DMS153 treated with DMSO at 0.1 percent for 48 hours (cell line): ENCODE measurements around the gene DBP.

Experiments used
- DNase-seq: peaks from one replicate; lab custom pipeline; 2025; ENCODE audit not compliant: unreplicated experiment; lab: John Stamatoyannopoulos, UW

Gene DBP

DNA sequence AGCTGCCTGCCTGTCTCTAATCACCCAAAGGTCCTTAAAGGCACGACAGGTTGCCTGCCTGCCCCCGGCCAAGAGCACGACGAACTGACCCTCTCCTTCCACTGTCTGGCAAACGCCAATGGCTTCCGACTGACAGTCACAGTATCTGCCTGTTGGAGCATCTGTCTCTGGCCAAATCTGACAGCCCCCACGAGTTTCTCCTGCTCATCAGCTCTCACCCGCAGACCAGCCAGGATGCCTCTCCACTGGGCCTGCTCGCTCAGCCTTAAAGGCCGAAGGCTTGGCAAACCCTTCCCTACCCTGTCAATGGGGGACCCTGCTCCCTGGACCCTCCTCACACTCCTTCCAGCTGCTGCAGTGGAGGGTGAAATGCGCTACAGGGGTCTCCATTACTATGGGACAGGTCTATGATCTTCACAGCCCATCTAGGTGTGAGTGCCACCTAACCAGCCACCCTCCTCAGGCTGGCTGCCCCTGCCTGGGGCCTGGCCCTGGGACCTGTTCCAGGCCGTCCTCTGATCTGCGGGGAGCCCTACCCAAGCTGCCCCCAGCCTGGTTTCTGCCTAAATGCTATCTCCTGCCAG, 23.2 kb downstream of the DBP start:
- no peak for DNase-seq

GRCh38 chr19:48613024-48613851, 23.9 kb downstream of the DBP start:
- DNase-seq: no peak

- no peak for DNase-seq
Measured at GRCh38 chr19:48611872-48612271, 25.3 kb downstream of the DBP start.

DNA sequence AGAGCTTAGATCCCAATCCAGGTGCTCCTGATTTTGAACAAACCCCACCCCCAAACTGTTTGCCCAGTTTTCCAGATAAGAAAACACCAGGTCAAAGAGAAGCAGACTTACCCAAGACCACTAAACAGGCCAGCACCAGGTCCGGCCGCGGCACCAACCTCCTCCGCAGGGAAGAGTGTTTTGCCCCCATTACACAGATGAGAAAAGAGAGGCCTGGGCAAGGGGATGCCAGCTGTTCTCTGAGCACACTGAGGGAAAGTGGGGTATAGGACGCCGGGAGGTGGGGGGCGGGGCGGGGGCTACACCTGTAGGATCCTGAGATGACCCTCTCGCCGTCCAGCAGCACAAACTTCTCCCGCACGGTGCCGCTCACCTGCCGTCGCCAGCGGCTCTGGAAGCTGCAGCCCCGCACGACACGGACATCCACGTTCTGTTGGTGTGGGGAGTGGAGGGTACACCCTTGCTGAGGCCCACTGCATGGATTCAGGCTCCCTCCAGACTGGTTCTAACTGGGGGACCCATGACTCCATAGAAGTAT, 27.5 kb downstream of the DBP start:
- DNase-seq: no peak

- DNase-seq: no peak
Measured at GRCh38 chr19:48608798-48609263, 28.3 kb downstream of the DBP start.

GRCh38 chr19:48607359-48607755, 29.8 kb downstream of the DBP start:
- no peak for DNase-seq

DNA sequence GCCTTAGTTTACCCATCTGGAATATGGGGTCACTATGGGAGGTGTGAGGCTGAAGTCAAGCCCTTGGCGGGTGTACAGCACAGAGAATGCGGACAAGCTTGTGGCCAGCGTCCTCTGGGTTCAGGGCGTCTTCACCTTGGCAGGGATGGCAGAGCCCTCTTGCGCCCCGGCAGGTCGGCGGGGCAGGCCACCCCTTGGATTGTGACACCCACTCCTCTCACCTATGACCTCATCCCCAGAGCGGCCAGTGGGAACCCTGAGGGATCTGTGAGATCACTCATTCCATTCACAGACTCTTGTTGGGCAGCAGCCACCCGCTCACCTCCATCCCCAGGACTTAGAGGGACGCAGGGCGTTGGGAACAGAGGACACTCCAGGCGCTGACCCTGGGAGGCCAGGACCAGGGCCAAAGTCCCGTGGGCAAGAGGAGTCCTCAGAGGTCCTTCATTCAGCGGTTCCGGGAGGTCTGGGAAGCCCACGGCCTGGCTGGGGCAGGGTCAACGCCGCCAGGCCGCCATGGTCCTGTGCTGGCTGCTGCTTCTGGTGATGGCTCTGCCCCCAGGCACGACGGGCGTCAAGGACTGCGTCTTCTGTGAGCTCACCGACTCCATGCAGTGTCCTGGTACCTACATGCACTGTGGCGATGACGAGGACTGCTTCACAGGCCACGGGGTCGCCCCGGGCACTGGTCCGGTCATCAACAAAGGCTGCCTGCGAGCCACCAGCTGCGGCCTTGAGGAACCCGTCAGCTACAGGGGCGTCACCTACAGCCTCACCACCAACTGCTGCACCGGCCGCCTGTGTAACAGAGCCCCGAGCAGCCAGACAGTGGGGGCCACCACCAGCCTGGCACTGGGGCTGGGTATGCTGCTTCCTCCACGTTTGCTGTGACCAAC, 30.5 kb downstream of the DBP start, which contains the start of gene SPACA4:
Gene SPACA4 (plus strand): TSS at position 280 of the 896 bp plus-strand sequence. CDS start 237 bp downstream, at position 517.
- DNase-seq: no peak

DNA sequence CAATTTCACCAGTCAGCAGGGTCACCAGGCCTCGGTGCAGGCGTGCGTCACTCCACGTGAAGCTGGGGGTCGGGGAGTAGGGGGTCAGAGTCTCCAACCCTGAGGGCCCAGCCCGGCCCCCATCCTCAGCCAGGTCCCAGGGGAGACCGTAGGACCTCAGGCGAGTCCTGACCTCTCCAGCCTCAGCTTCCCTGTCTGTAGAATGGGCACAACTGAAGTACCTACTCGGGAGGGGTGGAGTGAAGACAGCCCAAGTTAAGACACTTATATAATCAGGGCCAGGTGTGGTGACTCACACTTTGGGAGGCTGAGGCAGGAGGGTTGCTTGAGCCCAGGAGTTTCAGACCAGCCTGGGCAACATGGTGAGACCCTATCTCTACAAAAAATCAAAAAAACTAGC, 33.3 kb downstream of the DBP start:
- DNase-seq: no peak

DNA sequence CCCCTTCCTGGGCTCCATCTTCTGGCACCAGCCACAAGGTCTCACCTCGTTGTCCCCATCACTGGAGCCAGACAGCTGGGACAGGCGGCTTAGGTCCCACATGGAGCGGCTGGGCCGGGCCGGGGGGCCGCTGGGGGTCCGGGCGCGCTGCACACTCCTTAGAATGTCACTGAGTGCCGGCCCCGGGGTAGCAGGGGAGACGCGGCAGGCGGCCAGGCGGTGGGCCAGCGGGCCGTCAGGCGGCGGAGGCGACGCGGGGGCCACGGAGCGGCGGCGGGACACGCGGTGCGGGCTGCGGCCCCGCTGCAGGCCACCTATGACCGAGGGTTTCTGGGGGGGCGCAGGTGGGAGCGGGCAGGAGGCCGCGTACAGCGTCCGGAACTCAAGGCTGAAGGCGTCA, 33.7 kb downstream of the DBP start:
- DNase-seq: no peak

DNA sequence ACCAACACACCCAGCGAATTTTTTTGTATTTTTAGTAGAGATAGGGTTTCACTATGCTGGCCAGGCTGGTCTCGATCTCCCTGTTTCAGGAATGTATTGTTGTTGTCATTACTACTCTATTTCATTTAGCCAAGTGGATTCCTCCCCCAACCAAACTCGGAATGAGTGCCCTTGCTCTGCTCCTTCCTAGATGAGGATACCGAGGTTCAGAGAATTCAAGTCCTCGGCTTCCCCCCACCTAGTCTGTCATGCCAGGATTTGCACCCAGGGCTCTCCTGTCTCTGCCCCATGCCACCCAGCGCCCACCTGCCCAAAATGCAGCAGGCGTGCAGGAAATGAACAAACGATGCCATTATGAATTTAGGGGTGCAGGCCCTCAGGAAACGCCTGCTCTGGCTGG, 34.2 kb downstream of the DBP start:
- no peak for DNase-seq

- DNase-seq: no peak
Measured at GRCh38 chr19:48600679-48601417, 36.3 kb downstream of the DBP start.

DNA sequence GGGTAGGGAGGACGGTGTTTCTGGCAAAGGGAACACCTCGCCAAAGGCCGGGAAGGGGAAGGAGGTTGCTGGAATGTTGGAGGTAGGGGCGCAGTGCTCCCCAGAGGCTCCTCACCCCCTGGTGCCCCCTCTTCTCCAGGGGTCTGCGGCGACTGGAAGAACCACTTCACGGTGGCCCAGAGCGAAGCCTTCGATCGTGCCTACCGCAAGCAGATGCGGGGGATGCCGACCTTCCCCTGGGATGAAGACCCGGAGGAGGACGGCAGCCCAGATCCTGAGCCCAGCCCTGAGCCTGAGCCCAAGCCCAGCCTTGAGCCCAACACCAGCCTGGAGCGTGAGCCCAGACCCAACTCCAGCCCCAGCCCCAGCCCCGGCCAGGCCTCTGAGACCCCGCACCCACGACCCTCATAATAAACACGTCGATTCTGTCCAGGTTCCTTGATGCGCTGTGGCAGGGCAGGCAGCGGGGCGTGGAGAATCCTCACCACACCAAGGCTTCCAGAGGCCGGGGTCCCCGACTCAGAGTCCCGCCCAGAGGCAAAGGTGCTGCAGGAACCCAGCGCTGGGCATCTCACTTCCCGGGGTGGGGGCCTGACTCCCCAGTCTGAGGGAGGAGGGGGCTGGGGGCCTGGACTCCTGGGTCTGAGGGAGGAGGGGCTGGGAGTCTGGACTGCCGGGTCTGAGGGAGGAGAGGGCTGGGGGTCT, 38.0 kb downstream of the DBP start:
- no peak for DNase-seq

GRCh38 chr19:48596679-48597465, 40.3 kb downstream of the DBP start:
- DNase-seq: no peak

DNA sequence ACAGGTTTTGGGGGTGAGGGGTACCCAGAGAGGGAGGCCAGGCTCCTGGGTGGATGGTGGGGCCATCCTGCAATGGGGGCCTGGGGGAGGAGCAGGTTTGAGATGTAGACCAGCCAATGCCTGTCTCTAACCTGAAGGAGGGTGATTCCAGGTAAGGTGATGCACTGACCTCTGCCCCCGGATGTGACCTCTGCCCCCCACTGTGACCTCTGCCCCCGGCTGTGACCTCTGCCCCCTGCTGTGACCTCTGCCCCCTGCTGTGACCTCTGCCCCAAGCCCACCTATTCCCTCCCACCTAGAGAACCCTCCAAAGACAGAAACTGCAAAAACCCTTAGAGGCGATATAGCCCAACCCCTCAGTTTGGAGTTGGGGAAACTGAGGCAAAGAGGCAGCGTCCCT, 40.9 kb downstream of the DBP start:
- DNase-seq: no peak

GRCh38 chr19:48595833-48596232, 41.3 kb downstream of the DBP start:
- no peak for DNase-seq

DNA sequence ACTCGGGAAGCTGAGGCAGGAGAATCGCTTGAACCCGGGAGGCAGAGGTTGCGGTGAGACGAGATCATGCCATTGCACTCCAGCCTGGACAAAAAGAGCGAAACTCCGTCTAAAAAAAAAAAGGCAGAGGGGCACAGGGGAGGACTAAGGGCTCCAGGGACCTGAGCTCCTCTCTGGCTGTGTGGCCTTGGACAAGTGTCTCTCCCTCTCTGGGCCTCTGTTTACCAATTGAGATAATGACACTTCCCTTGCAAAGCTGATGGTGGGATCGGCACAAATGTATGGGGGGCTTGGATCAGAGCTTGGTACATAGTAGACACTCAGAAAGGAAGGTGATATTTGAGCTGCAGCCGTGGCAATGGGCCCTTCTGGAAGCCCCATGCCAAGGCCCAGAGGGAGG, 42.0 kb downstream of the DBP start:
- DNase-seq: no peak

DNA sequence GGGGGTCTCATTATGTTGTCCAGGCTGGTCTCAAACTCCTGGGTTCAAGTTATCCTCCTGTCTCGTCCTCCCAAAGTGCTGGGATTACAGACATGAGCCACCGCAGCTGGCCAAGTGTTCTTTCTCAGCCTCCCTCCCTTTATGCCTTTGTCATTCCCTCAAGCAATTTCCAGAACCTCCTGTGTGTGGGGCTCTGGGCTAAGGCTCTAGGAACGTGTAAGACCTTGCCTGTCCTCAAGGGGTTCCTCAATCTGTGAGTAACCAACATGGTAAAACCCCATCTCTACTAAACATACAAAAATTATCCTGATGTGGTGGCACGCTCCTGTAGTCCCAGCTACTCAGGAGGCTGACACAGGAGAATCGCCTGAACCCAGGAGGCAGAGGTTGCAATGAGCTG, 46.2 kb downstream of the DBP start:
- no peak for DNase-seq

- peak; percentile 71 for DNase-seq
Measured at GRCh38 chr19:48588670-48589401, 48.3 kb downstream of the DBP start.

DNA sequence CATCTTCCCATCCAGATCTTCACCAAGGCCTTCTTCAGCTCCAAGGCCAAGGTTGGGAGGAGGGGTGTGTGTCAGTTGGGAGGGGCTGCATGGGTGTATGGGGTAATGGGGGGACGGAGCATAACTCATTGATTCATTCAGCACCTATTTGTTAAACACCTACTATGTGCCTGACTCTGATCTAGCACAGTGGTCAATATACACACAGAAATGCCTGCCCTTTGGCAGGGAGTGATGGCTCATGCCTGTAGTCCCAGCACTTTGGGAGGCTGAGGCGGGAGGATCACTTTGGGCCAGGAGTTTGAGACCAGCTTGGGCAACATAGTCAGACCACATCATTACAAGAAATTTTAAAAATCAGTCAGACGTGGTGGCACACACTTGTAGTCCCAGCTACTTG, 49.8 kb downstream of the DBP start:
- DNase-seq: no peak
